Neural cell (in vitro differentiated cells): ENCODE results near the gene PCGF3. TPM values are rescaled to one million over a fixed set of nuclear protein-coding genes. Genes with fewer than 3 reads are reported as not detected.

Source experiments
- H2AFZ ChIP-seq: fragments of 200-600, 300-800 bp; sonication (generic), shearing (Covaris generic); 2 replicates; pipeline ENCODE4 v1.6.0; 2014; ENCODE audit warnings: low read depth, mild to moderate bottlenecking, antibody characterized with exemption, low read length, moderate library complexity
- H3F3A ChIP-seq: fragments of 200-600 bp; shearing (Covaris generic); 2 replicates; pipeline ENCODE4 v1.6.1; 2016; ENCODE audit warnings: mild to moderate bottlenecking, moderate library complexity, mixed read lengths, antibody characterized with exemption, low read length; ENCODE audit not compliant: insufficient read depth, poor library complexity, severe bottlenecking
- H3K27ac ChIP-seq: fragments of 200-600, 300-800 bp; sonication (generic), shearing (Covaris generic); 2 replicates; pipeline ENCODE4 v1.5.1; 2014; ENCODE audit warnings: mild to moderate bottlenecking, low read length, moderate library complexity
- H3K27me3 ChIP-seq: fragments of 300-800, 200-600 bp; sonication (generic), shearing (Covaris generic); 2 replicates; pipeline ENCODE4 v1.6.0; 2014; ENCODE audit warnings: mild to moderate bottlenecking, low read depth, low read length, moderate library complexity; ENCODE audit not compliant: insufficient read depth
- H3K36me3 ChIP-seq: fragments of 300-800, 200-600 bp; sonication (generic), shearing (Covaris generic); 2 replicates; pipeline ENCODE4 v1.5.1; 2014; ENCODE audit warnings: mild to moderate bottlenecking, antibody characterized with exemption, low read length, moderate library complexity; ENCODE audit not compliant: insufficient read depth
- H3K4me2 ChIP-seq: fragments of 300-800, 200-600 bp; sonication (generic), shearing (Covaris generic); 2 replicates; pipeline ENCODE4 v1.6.0; 2014; ENCODE audit warnings: mild to moderate bottlenecking, low read length
- H3K4me3 ChIP-seq: fragments of 300-800, 200-600 bp; sonication (generic), shearing (Covaris generic); 2 replicates; pipeline ENCODE4 v1.5.1; 2014; ENCODE audit warnings: mild to moderate bottlenecking, low read length, moderate library complexity
- H3K79me2 ChIP-seq: fragments of 200-600 bp; shearing (Covaris generic); replicated peaks from 2 replicates; pipeline ENCODE4 v1.6.0; 2014; ENCODE audit warnings: mild to moderate bottlenecking, low read length, moderate library complexity; ENCODE audit not compliant: insufficient read depth
- H3K9ac ChIP-seq: fragments of 300-800, 200-600 bp; sonication (generic), shearing (Covaris generic); 2 replicates; pipeline ENCODE4 v1.6.1; 2016; ENCODE audit warnings: mild to moderate bottlenecking, low read length, mixed read lengths
- H3K9me2 ChIP-seq: fragments of 200-600 bp; shearing (Covaris generic); 2 replicates; pipeline ENCODE4 v1.6.1; 2016; ENCODE audit warnings: mild to moderate bottlenecking, low read length, mixed read lengths; ENCODE audit not compliant: insufficient read depth
- H3K9me3 ChIP-seq: fragments of 200-600, 300-800 bp; sonication (generic), shearing (Covaris generic); 2 replicates; pipeline ENCODE4 v1.6.1; 2016; ENCODE audit warnings: mild to moderate bottlenecking, mixed run types, low read length, moderate library complexity, mixed read lengths
- H4K20me1 ChIP-seq: fragments of 200-600 bp; shearing (Covaris generic); 2 replicates; pipeline ENCODE4 v1.6.1; 2016; ENCODE audit warnings: mild to moderate bottlenecking, mixed run types; ENCODE audit not compliant: insufficient read depth
- CTCF ChIP-seq: fragments of 450-650 bp; IDR thresholded peaks from 2 replicates; pipeline ENCODE4 v1.5.1; 2014; ENCODE audit warnings: antibody characterized with exemption, mild to moderate bottlenecking, moderate library complexity; ENCODE audit not compliant: poor library complexity, severe bottlenecking
- EP300 ChIP-seq: fragments of 450-650 bp; conservative IDR thresholded peaks from 2 replicates; pipeline ENCODE4 v1.6.1; 2014; ENCODE audit warnings: antibody characterized with exemption, mild to moderate bottlenecking, moderate library complexity; ENCODE audit not compliant: poor library complexity, severe bottlenecking
- EZH2 ChIP-seq: fragments of 200-600, 300-800 bp; shearing (Covaris generic), sonication (generic); IDR thresholded peaks from 2 replicates; pipeline ENCODE4 v1.6.1; 2014; ENCODE audit warnings: antibody characterized with exemption, low read length, borderline replicate concordance, mild to moderate bottlenecking; ENCODE audit not compliant: insufficient read depth, poor library complexity, severe bottlenecking
- MXI1 ChIP-seq: fragments of 450-650 bp; conservative IDR thresholded peaks from 2 replicates; pipeline ENCODE4 v1.6.1; 2014; ENCODE audit warnings: antibody characterized with exemption, mild to moderate bottlenecking; ENCODE audit not compliant: poor library complexity, severe bottlenecking
- POLR2AphosphoS5 ChIP-seq: IDR thresholded peaks from 2 replicates; pipeline ENCODE4 v1.6.1; 2012
- RAD21 ChIP-seq: fragments of 450-650 bp; conservative IDR thresholded peaks from 2 replicates; pipeline ENCODE4 v1.6.1; 2014; ENCODE audit warnings: antibody characterized with exemption, mild to moderate bottlenecking, moderate library complexity
- REST ChIP-seq: IDR thresholded peaks from 2 replicates; pipeline ENCODE4 v1.6.1; 2012; ENCODE audit warnings: borderline replicate concordance
- SMC3 ChIP-seq: fragments of 450-650 bp; conservative IDR thresholded peaks from 2 replicates; pipeline ENCODE4 v1.6.1; 2014; ENCODE audit warnings: antibody characterized with exemption, mild to moderate bottlenecking, moderate library complexity; ENCODE audit not compliant: poor library complexity
- TAF1 ChIP-seq: IDR thresholded peaks from 2 replicates; pipeline ENCODE4 v1.6.1; 2012; ENCODE audit warnings: low read depth
- polyA plus RNA-seq: library from polyadenylated mRNA; depleted of rRNA; stranded (reverse); fragments of >200 nt; gene quantifications from 2 replicates; pipeline ENCODE4 v1.2.3, GENCODE V29; 2014

The PCGF3 gene
- polyA plus RNA-seq, 1 donor from 2014 or later: 117 TPM

- Histone ChIP-seq H3K9ac (no peak overlapping the region), H3K9me3 (no peaks in the 10 kb centered on the region), H3K27me3 (peaks cover 7% of the 10 kb centered on the region), H2AFZ (no peak overlapping the region), H3K4me2 (no peak overlapping the region), H3K79me2 (no peaks in the 10 kb centered on the region), H3K36me3 (no peaks in the 10 kb centered on the region), H3K27ac (no peak overlapping the region), H3K9me2 (no peaks in the 10 kb centered on the region), H3F3A (no peaks in the 10 kb centered on the region), H3K4me3 (no peak overlapping the region), H4K20me1 (no peaks in the 10 kb centered on the region)
- TF ChIP-seq POLR2AphosphoS5 (no peak), TAF1 (no peak), SMC3 (no peak), CTCF (no peak), MXI1 (no peak), EP300 (no peak), REST (no peak), EZH2 (no peak), RAD21 (no peak)
Measured at GRCh38 chr4:685679-686412, 19.8 kb upstream of the PCGF3 start.

- H3K9ac ChIP-seq: no peak overlapping the region
- H2AFZ ChIP-seq: no peak overlapping the region
- no peaks in the 10 kb centered on the region for H3K9me3 ChIP-seq
- no peaks in the 10 kb centered on the region for H3K36me3 ChIP-seq
- TF ChIP-seq EZH2 (no peak), CTCF (no peak), SMC3 (no peak), EP300 (no peak), REST (no peak), RAD21 (no peak), POLR2AphosphoS5 (no peak), MXI1 (no peak), TAF1 (no peak)
- no peak overlapping the region for H3K4me2 ChIP-seq
- no peaks in the 10 kb centered on the region for H3K9me2 ChIP-seq
- no peaks in the 10 kb centered on the region for H3F3A ChIP-seq
- H4K20me1 ChIP-seq: no peaks in the 10 kb centered on the region
- peaks cover 7% of the 10 kb centered on the region for H3K27me3 ChIP-seq
- no peak overlapping the region for H3K4me3 ChIP-seq
- H3K27ac ChIP-seq: no peak overlapping the region
- H3K79me2 ChIP-seq: no peaks in the 10 kb centered on the region
Measured at GRCh38 chr4:686413-687040, 19.1 kb upstream of the PCGF3 start.
